ENCODE measurements around the gene BCL2L2.

Gene BCL2L2

DNA sequence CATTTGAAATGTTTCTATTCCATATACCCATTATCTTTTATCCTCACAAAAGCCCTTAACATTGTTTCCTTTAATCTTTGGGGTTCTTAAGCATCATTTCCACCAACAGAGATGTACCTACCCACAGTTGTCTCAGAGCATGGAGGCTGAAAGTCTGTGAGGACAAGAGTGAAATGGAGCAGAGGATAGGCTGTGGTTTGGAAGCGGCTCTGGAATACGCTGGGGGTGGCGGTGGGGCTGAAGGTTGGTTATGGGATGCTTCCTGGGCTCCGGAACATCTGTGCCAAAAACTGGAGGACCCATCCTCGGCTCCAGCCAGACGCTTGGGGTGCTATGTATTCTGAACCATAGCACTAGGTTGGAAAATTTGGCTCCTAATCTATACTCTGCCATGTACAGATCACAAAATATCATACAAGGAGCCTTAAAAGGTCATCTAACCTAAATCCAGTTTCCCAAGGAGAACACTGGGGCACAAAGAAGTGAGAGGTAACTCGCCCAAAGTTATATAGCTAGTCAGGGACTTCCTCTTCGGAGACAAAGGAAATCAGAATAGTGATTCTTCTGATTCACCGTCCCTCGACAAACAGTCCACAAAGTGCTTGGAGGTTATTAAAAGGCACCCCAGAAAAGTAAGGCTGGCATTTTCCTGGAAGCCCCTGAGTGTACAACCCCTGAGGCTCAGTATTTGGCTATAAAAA, 6.5 kb upstream of the BCL2L2 start:
- peak; percentile 11 for DNase-seq

DNA sequence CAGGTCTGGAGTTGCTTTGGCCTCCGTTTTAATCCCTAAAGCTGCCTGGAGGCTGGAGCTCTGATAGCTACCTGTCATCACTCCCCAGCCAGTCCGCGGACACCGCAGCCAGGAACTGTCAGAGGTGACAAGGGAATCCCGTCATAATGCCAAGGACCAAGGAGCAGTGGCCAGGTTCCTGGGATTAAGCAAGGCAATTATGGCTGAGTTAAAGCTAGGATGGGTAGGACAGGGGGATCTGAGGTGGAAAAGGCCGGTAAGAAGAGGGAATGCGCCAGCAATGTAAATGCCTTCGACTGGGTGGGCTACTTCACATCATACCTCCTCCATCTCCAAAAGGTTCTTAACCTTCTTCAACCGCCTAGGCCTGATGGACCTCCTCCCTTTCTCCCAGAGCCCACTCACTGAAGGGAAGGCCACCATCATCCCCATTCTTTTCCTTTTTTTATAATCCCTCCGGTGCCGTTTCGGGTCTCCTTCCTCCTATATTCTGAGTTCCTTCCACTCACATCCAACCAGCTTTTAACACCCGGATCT, 5.9 kb upstream of the BCL2L2 start:
- peak; percentile 73 for DNase-seq

DNA sequence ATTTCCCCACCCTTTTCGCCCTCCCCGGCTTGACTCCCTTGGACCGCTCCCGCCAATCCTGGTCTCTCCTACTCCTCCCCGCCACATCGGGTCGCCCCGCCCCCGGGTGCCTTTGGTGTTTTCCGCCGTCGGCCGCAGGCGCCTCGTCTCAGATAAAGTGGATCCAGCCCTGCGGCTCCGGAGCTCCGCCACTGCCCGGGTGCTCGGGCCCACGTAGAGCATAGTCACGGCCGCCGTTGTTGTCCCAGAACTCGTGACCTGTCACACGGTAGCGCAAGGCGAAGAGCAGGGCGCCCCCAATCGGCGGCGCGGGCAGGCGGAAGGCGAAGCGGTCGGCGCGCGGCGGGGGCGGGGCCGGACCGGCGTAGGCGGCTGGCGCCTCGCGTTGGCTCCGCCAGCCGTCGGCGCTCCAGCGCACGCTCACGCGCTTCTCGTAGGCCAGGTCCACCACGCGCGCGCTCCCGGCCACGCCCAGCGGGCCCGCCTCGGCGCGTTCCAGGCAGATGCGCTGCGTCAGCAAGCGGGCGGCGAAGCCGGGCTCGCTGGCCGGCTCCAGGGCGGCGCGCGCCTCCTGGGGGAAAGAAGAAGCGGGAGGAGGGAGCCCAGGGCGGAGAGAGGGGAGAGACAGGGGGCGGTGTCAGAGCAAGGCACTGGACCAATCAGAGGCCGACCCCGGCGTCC, 5.2 kb upstream of the BCL2L2 start:
- peak; percentile 98 for DNase-seq

DNA sequence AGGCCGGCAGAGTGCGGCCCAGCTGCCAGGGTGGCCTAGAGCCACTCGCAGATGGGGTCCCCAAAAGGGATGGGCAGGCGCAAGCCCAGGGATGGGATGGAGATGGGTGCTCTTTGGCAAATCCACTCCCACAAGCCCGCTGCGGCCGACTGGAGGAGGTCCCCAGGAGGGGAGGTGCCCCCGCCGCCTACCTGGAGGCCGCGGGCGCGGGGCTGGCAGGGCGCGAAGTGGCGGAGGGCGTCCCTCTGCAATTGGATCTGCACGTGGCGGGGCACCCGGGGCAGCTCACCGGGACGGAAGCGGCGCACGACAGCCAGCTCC, 4.7 kb upstream of the BCL2L2 start:
- no peak for DNase-seq

DNA sequence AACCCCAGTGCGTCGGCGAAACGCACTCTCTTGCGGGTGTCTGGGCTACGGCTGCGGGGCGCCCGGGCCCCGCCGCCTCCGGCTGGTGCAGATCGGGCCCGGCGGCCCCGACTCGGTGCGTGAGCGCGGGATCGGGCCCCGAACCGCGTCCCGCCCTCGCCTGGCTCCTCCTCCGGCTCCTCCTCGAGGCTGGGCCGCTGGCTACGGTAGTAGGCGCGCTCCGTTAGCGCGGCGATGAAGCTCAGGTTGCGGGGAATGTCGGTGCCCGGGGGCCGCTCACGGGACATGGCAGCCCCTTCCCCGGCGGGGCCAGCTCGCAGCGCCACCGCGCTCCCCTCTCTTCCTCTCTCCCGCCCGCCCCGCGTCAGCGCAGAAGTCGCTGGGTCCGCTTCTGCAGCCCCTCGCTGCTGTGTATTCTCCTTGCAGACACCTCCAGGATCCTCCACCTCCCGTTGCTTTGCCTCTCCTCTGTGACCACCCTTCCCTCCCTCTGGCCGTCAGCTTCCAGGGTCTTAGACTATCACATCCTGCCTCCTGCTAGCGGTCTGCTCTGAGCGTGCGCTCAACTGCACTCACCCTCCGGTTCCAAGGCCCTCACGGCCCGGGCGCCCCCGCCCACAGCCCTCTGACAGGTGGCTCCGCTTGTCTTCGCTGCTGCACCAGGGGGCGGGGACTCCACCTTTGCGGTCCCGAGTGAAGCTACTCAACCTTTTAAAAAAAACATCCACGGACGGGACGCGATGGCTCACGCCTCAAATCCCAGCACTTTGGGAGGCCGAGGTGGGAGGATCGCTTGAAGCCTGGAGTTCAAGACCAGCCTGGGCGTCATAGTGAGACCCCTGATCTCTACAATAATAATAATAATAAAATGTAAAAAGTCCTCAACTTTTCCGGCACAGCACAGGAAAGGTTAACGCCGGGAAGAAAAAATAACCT, 4.1 kb upstream of the BCL2L2 start, which contains the start of gene PPP1R3E:
Gene PPP1R3E (minus strand): TSS at position 570 of the 936 bp plus-strand sequence. CDS start 283 bp downstream, at position 287.
- DNase-seq, result peak; percentile 86

DNA sequence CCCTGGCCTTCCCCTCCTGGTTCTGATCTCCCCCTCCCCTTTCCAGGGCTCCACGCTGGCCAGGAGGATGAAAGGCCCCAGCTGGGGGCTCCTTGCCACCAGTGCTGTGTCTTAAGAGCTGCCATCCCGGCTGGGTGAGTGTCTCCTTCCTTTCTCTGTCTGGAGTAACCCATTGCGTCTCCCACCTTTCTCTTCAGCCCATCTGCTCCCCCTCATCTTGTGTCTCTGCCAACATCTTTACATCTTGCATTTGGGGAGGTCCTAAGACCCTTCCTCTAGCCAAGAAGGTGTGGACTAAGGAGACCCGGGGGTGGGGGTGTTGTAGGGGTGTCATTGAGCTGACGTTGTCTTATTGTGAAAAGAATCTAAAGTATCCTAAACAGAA, 505 bp downstream of the BCL2L2 start:
- no peak for DNase-seq

DNA sequence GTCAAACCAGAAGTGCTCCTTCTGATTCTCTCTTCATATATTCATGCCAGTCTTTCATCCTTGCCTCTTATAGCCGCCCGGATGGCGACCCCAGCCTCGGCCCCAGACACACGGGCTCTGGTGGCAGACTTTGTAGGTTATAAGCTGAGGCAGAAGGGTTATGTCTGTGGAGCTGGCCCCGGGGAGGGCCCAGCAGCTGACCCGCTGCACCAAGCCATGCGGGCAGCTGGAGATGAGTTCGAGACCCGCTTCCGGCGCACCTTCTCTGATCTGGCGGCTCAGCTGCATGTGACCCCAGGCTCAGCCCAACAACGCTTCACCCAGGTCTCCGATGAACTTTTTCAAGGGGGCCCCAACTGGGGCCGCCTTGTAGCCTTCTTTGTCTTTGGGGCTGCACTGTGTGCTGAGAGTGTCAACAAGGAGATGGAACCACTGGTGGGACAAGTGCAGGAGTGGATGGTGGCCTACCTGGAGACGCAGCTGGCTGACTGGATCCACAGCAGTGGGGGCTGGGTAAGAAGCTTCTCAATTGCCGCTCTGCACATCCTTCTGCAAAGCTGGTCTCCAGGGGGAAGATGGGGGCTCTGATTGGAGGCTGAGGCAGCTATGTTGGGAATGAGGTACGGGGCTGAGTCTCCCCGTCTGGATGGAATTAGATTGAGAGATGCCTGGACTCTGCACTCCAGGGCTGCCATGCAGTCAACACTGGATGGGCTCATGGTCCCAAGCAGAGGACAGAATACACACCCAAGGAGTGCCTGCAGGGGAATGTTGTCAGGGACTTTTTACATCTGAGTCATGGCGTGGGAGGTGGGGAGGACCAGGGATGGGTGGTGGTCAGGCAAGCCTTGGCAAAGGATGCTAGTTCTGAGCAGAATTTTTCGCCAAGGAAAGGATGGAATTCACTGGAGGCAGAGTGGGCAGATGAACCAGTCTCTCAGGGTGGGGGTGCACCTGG, 1.3 kb downstream of the BCL2L2 start:
- DNase-seq, result no peak

DNA sequence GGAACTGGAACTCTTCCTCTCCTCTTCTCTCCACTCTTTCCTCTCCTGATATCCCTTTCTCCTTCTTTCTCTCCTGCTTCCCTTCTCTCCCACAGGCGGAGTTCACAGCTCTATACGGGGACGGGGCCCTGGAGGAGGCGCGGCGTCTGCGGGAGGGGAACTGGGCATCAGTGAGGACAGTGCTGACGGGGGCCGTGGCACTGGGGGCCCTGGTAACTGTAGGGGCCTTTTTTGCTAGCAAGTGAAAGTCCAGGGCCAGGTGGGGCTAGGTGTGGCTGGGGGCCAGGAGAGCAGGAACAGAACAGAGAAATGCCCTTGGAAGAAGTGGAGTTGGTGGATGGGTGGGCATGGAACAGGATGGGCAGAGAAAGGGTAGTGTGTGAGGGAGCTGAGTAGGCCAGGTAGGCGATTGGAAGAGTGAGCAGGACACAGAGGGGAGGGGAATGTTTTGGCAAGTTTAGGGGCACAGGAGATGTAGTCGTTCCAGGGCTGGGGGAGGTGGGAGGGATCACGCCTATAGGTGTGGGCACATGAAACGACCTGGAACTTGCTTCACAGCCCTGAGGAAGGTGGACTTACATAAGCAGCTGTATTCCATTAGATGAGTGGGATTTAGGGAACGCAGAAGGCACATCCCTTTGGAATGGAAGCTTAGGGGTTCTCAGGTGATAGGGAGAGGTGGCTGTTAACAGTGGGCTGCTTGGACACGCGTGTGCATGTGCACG, 2.2 kb downstream of the BCL2L2 start:
- DNase-seq, result no peak

DNA sequence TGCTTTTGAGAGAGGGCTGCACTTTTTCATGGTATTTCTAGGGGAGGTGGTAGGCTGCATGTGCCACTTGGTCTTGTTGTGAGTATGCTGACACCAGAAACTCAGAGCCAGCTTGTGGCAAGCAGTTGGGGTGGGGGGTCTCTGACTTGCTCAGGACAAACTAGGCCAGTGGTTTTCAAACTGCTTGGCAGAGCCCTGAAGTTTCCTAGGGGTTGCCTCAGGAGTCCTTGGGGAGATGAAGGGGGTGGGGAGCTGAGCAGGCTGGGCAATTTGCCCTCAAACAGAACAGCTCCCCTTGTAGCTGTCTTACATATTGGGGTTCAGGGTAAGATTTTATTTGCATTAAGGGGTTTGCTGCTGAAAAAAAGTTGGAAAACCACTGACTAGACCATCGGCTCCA, 3.9 kb downstream of the BCL2L2 start:
- DNase-seq, result no peak

DNA sequence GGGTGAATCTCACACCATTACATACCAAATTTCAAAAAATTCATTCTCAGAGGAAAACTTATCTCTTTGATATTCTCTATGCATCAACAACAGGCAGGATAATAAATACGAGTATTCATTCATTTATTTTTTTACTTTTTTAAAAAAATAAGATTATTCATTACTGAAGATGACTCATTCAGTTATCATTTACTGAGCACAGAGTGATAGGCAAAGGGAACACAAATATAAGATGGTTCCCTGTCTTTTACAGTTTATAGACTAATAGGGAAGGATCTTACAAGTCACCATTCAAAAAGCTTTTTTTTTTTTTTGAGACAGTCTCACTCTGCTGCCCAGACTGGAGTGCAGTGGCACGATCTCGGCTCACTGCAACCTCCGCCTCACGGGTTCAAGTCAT, 9.7 kb downstream of the BCL2L2 start:
- DNase-seq, result no peak

DNA sequence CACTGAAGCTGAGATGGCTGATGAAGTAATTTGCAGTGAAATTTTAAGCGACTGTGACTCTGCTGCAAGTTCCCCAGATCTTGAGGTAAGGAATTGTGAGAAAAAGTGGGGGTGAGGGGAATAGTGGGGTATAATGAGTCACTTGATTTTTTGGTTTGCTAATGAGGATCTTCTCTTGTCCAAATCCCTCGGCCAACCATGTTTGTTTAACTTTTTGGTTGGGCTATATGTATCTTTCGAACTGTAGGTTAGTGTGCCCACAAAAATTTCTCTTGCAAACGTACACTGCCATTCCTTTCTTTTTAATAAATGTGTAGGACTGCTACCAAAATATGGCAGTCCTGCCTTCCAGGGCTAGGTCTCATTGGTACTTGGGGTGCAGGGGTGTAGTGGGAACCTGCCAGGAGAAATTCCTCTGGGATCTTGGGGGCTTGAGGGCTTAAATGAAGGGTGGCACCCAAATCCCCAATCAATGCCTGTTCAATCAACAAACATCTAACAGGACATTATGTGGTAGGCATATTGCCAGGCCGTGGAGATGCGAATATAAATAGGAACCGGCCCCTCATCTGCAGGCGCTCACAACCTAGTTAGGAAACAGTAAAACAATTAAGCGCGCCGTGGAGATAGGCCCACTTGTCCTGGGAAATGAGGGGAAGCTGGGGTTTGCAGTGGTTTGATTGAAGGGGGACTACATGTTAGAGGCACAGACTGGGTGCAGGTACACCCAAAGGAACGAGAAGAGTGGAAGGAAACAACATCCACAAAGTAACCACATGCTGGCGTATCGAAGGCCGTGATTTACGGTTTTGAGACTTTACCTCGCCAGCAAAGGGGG, 13.3 kb downstream of the BCL2L2 start:
- no peak for DNase-seq

DNA sequence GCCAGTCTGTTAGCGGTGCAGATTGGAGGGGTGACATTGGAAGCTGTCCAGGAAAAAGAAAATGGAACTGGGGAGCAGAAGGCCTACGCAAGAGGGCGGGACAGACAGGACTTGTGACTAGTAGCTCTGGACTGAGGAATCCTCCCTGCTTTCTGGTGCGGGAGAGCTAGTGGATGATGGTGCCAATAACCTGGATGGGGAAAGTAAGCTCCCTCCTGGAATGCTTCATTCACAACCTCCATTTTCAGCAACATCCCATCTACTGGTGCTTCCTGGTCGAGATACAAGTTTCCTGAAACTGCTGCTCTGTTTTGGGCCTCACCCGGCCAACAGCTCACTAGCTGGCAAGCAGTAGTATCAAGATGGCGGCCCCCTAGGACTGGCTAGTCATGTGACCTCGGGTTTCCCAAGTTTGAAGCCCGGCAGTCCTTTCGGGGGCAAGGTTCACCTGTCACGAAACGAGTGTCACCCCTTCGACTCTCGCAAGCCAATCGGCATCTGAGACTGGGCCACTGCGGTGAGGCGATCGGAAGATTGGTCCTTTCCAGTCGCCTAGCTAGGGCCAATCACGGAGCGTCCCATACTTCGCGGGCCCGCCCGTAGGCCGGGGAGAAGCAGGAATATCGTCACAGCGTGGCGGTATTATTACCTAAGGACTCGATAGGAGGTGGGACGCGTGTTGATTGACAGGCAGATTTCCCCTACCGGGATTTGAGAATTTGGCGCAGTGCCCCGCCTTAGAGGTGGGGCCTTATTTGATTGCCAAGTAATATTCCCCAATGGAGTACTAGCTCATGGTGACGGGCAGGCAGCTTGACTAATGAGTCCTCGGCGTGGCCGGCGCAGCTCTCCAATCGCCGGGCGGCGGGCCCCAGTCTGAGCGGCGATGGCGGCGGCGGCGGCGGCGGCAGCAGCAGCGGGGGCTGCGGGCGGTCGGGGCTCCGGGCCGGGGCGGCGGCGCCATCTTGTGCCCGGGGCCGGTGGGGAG, 14.2 kb downstream of the BCL2L2 start, which contains the start of gene PABPN1:
Gene PABPN1 (plus strand): TSS at position 874 of the 988 bp plus-strand sequence. CDS start 13 bp downstream, at position 887.
- DNase-seq, result peak; percentile 98

DNA sequence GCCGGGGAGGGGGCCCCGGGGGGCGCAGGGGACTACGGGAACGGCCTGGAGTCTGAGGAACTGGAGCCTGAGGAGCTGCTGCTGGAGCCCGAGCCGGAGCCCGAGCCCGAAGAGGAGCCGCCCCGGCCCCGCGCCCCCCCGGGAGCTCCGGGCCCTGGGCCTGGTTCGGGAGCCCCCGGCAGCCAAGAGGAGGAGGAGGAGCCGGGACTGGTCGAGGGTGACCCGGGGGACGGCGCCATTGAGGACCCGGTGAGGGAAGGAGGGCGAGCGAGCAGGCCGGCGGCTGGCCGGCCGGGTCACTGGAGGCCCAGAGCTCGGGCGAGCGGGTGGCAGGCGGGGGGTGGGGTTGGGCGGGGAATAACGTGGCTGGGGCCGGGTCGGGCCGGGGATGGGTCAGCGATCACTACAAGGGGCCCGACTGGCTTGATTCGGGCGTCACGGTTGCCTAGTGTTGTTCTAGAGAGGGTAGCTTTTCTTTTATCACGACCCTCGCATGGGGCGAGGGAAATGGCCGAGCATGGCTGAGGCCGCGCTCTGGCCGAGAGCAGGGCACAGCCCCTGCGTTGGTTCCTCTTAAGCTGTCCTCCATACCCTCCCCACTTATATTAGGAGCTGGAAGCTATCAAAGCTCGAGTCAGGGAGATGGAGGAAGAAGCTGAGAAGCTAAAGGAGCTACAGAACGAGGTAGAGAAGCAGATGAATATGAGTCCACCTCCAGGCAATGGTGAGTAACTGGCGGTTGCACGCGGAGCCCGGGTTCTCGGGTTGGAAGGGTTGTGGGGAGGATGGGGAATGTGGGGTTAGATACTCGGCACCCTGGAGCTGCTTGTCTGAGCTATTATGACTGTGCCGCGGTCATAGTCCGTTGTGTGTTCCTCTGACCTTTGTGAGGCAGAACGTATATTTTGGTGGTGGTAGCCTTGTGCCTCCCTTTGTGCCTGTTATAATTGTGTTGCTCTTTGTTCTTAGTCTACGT, 15.2 kb downstream of the BCL2L2 start:
- DNase-seq, result peak; percentile 72

DNA sequence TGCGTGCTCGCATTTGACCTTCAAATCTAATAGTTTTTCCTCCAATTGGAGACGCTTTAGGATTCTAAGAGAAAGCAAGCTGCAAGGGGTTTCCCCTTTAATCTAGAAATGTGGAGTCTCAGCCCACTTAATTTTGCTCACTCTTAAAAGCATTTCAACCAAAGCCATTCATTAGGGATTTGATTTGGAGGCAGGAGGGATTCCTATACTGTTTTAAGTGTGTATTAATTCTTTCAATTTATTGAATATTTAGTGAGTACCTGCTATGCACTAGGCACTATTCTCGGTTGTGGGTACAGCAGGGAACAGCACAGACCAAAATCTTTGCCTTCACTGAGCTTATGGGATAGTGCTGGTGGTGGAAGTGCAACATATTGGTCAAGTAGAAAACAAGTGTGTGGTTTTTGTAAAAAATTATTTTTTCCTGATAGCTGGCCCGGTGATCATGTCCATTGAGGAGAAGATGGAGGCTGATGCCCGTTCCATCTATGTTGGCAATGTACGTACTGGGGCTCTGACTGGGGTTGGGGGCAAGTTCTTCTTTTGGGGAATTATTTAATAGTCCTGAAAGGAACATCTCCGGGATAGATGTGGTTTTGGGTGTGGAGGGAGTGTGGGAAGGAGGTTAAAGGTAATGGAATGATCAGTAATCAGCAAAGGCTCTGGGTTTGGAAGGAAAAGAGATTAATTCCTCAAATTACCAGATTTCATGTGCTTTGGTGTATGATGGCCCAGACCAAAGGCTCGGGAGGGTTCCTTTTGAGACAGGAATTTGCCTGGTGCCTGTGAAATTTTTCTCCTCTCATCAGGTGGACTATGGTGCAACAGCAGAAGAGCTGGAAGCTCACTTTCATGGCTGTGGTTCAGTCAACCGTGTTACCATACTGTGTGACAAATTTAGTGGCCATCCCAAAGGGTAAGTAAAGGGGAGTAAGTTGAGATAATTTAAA, 16.2 kb downstream of the BCL2L2 start:
- no peak for DNase-seq

DNA sequence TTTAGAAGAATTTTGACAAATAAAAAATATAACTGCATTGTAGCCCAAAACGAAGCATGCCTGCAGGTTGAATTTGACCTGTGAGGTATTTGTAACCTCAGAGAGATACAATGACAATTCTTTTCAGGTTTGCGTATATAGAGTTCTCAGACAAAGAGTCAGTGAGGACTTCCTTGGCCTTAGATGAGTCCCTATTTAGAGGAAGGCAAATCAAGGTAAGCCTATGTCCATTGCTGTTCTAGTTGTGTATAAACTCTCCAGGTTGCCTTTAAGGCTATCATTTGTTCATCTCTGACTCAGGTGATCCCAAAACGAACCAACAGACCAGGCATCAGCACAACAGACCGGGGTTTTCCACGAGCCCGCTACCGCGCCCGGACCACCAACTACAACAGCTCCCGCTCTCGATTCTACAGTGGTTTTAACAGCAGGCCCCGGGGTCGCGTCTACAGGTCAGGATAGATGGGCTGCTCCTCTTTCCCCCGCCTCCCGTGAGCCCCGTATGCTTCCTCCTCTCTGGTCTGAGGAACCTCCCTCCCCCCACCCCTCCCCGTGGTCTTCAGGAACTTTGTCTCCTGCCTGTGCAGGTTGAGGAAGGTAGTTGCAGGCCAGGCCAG, 17.3 kb downstream of the BCL2L2 start:
- no peak for DNase-seq

DNA sequence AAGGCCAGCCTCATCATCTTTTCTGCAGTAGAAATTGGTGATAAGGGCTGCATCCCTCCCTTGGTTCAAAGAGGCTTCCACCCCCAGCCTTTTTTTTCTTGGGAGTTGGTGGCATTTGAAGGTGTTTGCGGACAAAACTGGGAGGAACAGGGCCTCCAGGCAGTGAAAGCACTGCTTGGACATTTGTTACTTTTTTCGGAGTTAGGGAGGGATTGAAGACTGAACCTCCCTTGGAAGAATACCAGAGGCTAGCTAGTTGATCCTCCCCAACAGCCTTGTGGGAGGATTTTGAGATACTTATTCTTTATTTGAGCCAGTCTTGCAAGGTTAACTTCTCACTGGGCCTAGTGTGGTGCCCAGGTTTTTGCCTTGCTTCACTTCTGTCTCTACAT, 17.8 kb downstream of the BCL2L2 start:
- DNase-seq, result no peak
